ENCODE results near the gene OR2T29.

DNA sequence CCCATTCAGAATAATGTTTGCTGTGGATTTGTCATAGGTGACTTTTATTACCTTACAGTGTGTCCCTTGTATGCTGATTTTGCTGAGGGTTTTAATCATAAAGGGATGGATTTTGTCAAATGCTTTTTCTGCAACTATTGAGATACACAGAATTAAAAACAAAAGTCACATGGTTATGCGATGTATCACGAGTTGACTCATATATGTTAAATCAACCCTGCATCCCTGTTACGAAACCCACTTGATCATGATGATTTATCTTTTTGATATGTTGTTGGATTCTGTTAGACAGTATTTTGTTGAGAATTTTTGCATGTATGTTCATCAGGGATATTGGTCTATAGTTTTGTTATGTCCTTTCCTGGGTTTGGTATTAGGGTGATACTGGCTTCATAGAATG lies 22.7 kb upstream of the OR2T29 start:
- TF ChIP-seq, protein P1, sequence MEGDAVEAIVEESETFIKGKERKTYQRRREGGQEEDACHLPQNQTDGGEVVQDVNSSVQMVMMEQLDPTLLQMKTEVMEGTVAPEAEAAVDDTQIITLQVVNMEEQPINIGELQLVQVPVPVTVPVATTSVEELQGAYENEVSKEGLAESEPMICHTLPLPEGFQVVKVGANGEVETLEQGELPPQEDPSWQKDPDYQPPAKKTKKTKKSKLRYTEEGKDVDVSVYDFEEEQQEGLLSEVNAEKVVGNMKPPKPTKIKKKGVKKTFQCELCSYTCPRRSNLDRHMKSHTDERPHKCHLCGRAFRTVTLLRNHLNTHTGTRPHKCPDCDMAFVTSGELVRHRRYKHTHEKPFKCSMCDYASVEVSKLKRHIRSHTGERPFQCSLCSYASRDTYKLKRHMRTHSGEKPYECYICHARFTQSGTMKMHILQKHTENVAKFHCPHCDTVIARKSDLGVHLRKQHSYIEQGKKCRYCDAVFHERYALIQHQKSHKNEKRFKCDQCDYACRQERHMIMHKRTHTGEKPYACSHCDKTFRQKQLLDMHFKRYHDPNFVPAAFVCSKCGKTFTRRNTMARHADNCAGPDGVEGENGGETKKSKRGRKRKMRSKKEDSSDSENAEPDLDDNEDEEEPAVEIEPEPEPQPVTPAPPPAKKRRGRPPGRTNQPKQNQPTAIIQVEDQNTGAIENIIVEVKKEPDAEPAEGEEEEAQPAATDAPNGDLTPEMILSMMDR (IDR thresholded peaks at IDR 0.05): no peak
- TF ChIP-seq POLR2A (IDR thresholded peaks at IDR 0.05): no peak

Measured in right lobe of liver (tissue), 4 donors.